HL-60 (cell line): ENCODE results near the gene ACVR1.

Source experiments
- POLR2AphosphoS5 ChIP-seq: IDR thresholded peaks from 2 replicates; pipeline ENCODE4 v1.6.1; 2012; ENCODE audit warnings: low read depth
- TF ChIP-seq, protein P1 (sequence below): IDR thresholded peaks from one replicate; pipeline ENCODE4 v1.5.1; 2011; ENCODE audit warnings: low read length, control low read depth, inconsistent platforms; ENCODE audit not compliant: insufficient read depth
- TF ChIP-seq, protein P2 (sequence below): IDR thresholded peaks from 2 replicates; pipeline ENCODE4 v1.6.1; 2012; ENCODE audit warnings: low read depth; ENCODE audit not compliant: insufficient replicate concordance

DNA sequence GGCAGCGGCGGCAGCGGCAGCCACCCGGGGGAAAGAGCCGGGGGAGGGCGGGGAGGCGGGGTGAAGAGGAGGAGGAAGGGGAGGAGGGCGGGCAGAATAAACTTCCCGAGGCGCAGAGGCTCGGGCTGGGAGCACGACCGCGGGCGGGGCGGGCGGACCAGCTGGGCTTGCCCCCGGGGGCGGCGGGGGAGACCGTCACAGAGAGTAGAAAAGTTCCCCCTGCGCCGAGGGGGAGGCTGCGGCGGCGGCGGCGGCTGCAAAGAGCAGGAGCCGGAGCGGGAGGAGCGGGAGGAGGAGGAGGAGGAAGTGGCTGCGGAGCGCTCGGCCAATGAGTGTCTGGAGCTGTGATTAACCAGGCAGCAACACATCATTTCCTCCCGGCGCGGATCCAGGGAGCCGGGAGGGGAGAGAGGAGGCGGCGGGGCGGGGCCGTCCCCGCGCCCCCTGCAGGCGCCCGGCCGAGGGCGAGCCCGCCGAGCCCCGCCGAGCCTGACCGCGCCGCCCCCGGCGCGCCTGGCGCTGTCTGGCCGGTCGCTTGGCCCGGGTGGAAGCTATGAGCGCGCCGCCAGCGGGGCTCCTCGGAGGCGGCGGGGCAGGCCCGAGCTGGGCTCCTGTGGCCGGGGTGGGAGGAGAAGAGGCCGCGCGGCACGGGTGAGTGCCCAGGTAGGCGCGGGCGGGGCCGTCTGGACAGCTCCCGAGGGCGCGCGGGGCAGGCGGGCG lies at the start of gene ACVR1:
- no peak for TF ChIP-seq POLR2AphosphoS5
- TF ChIP-seq, protein P1, sequence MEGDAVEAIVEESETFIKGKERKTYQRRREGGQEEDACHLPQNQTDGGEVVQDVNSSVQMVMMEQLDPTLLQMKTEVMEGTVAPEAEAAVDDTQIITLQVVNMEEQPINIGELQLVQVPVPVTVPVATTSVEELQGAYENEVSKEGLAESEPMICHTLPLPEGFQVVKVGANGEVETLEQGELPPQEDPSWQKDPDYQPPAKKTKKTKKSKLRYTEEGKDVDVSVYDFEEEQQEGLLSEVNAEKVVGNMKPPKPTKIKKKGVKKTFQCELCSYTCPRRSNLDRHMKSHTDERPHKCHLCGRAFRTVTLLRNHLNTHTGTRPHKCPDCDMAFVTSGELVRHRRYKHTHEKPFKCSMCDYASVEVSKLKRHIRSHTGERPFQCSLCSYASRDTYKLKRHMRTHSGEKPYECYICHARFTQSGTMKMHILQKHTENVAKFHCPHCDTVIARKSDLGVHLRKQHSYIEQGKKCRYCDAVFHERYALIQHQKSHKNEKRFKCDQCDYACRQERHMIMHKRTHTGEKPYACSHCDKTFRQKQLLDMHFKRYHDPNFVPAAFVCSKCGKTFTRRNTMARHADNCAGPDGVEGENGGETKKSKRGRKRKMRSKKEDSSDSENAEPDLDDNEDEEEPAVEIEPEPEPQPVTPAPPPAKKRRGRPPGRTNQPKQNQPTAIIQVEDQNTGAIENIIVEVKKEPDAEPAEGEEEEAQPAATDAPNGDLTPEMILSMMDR = no peak
- TF ChIP-seq, protein P2, sequence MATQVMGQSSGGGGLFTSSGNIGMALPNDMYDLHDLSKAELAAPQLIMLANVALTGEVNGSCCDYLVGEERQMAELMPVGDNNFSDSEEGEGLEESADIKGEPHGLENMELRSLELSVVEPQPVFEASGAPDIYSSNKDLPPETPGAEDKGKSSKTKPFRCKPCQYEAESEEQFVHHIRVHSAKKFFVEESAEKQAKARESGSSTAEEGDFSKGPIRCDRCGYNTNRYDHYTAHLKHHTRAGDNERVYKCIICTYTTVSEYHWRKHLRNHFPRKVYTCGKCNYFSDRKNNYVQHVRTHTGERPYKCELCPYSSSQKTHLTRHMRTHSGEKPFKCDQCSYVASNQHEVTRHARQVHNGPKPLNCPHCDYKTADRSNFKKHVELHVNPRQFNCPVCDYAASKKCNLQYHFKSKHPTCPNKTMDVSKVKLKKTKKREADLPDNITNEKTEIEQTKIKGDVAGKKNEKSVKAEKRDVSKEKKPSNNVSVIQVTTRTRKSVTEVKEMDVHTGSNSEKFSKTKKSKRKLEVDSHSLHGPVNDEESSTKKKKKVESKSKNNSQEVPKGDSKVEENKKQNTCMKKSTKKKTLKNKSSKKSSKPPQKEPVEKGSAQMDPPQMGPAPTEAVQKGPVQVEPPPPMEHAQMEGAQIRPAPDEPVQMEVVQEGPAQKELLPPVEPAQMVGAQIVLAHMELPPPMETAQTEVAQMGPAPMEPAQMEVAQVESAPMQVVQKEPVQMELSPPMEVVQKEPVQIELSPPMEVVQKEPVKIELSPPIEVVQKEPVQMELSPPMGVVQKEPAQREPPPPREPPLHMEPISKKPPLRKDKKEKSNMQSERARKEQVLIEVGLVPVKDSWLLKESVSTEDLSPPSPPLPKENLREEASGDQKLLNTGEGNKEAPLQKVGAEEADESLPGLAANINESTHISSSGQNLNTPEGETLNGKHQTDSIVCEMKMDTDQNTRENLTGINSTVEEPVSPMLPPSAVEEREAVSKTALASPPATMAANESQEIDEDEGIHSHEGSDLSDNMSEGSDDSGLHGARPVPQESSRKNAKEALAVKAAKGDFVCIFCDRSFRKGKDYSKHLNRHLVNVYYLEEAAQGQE = peak; percentile 33
